GM12874 (cell line): ENCODE data around the gene FAM184A.

Experiments used
- TF ChIP-seq, protein P1 (sequence below): IDR thresholded peaks from 2 replicates; pipeline ENCODE4 v1.5.1; 2011; ENCODE audit warnings: low read depth, mild to moderate bottlenecking, control low read depth, low read length, moderate library complexity; ENCODE audit not compliant: insufficient read depth

Gene FAM184A

DNA sequence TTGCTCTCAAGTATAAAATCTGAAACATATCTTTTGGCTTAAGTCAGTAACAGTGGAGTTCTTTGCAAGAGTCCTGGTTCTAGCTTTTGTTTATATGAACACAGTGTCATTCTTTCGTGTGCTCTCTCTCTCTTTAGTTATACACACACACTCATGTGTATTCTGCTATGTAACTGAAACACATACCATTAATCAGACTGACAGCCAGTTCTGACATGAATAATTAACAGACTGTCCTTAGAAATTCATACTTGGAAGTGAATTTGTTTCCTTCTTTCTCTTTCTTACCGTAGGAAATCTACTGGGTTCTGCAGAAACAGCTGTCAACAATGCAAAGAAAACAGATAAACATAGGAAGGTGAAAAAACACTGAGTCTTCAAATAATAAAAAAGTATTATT lies 146.0 kb downstream of the FAM184A start:
- TF ChIP-seq, protein P1, sequence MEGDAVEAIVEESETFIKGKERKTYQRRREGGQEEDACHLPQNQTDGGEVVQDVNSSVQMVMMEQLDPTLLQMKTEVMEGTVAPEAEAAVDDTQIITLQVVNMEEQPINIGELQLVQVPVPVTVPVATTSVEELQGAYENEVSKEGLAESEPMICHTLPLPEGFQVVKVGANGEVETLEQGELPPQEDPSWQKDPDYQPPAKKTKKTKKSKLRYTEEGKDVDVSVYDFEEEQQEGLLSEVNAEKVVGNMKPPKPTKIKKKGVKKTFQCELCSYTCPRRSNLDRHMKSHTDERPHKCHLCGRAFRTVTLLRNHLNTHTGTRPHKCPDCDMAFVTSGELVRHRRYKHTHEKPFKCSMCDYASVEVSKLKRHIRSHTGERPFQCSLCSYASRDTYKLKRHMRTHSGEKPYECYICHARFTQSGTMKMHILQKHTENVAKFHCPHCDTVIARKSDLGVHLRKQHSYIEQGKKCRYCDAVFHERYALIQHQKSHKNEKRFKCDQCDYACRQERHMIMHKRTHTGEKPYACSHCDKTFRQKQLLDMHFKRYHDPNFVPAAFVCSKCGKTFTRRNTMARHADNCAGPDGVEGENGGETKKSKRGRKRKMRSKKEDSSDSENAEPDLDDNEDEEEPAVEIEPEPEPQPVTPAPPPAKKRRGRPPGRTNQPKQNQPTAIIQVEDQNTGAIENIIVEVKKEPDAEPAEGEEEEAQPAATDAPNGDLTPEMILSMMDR, result no peak

DNA sequence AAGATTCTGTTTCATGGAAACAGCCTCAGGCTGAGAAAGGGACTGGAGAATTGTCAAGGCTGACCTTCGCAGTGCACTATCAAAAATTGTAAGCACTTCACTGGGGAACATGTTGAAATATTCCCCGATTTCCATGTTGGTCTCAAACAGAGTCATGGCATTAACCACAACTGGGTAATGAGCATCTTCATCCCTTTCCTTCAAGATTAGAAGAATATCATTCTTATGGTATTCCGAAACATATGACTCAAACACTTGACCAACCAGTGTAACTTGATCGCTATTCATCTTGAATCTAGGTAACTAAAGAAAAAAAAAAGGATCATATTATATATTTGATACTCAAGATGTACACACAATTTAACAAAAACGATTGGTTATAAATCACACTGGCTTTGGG lies 147.0 kb downstream of the FAM184A start:
- TF ChIP-seq, protein P1, result no peak

DNA sequence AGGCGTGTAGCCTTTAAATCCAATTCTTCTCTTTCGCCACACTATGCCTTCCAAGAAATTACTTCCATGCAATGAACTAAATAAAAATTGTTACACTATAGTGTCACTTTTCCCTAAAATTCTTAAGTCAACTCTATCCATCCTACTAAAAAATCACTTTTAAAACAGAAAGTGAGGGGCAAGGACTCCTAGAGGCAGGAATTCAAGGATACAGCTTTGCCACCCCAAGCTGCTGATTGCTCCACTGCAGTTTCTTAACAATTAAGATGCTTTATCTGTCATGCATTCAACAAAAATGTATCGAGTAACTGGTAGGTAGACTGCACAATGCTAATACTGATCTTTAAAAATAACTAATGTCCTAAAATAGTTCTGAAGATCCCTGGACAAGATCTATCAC lies 147.8 kb downstream of the FAM184A start:
- TF ChIP-seq, protein P1, result no peak

DNA sequence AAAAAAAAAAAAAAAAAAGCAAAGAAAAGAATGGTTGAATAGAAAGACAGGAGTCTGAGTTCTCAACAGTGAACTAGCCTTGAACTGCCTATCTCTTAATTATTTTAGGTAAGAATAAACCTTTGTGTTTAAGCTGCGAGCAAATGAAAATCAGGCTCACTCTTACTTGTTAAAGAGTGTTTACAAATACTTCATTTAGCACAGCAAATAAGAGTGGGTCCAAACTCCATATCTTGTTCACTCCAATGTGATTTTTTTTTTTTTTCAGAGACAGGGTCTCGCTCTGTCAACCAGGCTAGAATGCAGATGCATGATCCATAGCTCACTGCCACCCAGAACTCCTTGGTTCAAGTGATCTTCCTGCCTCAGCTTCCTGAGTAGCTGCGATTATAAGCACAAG lies 155.4 kb downstream of the FAM184A start:
- TF ChIP-seq, protein P1, result no peak

DNA sequence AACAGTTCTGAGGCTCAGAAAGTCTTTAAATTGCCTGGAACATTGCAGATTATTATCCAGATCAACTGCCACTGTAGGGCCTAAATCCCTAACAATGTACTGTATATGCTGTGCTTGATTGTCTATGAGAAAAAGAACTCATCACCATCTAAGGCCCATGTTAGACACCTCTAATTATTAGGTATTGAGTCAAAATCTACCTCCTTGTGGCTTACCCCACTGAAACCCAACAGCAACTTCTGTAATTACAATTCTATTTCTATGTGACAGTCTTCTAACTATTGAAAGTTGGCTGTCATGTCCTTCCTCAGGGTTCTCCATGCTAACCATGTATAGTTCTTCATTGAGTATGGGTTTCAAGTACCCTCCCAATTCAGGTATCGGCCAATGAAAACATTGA lies 157.4 kb downstream of the FAM184A start:
- TF ChIP-seq, protein P1, result no peak

DNA sequence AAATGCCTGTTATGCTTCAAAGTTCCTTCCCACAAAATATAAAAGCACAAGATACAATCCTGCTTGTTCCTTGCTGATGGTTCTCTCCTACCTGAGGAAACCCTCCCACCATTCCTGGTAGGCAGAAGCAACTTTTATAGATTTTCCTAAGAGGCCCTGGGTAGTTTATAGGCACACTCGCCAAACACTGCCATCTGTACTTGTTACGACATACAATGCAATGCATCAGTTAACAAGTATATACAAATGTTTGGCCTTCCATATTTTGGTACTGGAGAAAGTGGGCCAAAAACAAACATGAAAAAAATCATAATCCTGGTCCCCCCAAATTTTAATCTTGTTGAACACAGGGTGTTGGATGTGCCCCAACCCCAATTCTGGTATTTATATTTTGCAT lies 160.1 kb downstream of the FAM184A start:
- TF ChIP-seq, protein P1, result no peak

DNA sequence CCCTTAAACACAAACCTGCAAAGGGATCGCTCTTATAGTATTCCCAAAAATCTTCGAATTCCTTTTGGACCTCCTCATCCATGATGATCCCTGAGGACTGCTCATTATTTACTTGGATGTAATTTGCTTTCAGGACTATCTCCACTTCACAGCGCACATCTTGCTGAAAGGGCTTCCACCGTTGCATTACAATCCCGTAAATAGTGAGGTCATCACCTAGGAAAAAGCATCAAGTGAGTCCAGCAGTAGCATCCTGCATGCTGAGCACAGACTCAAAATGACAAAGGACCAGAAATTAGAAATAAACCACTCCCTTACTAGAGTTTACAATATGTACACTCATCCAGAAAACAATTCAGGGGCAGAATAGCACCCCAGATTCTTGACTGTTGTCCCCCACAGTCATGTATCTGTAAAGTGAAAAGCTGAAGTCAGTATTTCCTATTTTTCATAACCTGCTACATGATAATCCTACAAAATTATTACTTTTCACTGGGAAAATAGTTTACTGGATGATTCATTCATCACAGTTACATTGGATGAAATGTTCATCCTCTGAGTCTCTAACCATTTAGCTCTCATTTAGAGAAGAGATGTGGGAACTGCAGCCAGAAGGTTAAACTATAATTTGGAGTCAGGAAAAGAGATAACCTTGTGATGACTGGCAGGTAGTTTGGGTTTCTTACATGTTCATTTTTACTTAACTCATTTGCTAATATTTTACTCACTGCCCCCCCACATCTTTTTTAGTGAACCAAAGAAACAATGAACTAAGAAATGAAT lies 160.7 kb downstream of the FAM184A start:
- TF ChIP-seq, protein P1, result no peak
